ENCODE data around the gene ALG2.

Gene ALG2, protein sequence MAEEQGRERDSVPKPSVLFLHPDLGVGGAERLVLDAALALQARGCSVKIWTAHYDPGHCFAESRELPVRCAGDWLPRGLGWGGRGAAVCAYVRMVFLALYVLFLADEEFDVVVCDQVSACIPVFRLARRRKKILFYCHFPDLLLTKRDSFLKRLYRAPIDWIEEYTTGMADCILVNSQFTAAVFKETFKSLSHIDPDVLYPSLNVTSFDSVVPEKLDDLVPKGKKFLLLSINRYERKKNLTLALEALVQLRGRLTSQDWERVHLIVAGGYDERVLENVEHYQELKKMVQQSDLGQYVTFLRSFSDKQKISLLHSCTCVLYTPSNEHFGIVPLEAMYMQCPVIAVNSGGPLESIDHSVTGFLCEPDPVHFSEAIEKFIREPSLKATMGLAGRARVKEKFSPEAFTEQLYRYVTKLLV

DNA sequence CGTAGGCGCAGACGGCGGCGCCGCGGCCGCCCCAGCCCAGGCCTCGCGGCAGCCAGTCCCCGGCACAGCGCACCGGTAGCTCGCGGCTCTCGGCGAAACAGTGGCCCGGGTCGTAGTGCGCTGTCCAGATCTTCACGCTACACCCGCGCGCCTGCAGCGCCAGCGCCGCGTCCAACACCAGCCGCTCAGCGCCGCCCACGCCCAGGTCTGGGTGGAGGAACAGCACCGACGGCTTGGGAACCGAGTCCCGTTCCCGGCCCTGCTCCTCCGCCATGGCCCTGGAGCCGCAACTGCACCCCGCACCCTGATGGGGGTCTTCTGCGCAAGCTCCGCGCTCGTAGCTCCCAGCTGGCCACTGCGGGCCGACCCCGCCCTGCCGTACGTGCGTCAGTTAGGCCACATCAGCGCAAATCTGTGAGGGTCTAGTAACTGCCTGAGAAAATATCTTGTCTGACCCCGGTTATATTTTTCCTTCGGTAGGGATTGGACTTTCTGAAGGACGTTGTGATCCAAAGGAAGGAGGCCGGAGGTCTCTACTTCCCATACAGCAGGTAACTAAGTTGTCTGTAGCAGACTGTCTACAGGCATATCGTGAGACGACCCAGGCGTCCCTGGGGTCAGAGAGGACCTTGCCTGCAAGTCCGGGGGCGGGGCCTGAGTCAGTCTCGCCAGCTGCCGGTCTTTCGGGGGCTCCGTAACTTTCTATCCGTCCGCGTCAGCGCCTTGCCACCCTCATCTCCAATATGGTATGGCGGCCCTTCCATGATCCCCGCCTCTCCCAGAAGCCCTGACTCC is at the start of gene ALG2, which contains the start of gene SEC61B:
ALG2 (minus strand) TSS at position 322 of the 795 bp plus-strand sequence; CDS start at position 274, 48 bp downstream.
SEC61B (plus strand) TSS at position 662 of the 795 bp plus-strand sequence; CDS start at position 744, 82 bp downstream.
- peak; percentile 93 for DNase-seq

DNA sequence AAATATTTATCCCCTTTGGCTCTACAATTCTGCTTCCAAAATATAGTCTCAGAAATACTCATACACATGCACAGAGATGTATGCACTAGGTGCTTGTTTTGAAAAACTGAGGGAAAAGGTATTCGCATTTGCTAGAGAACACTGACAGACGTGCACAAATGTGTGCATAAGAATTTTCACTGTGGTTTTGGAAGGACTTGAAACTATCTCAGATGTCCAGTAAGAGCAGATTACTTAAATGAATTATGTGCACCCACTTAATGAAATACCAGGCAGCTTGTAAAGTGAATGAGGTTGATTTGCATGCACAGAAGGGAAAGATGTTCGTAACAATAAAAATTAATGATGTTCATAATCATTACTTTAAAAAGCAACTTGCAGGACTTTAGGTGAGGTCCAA is 48.7 kb upstream of the ALG2 start:
- DNase-seq = no peak

DNA sequence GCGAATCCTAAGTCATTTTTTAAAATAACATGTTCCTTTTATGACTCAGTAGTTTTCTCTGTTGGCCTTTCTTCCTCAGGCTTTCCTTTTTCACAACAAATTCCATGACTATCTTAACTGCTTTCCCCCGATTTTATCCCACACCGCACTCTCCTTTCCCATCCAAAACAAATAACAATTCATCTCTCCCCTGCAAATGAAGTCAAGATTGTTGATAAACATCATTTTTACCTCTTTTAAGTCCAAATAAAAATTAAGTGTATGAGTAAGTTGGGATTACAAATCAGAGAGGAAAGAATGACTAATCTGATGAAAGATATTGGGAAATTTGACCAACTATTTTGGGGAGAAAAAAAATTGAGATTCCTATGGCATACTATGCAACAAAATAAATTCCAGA is 47.7 kb upstream of the ALG2 start:
- DNase-seq = no peak

DNA sequence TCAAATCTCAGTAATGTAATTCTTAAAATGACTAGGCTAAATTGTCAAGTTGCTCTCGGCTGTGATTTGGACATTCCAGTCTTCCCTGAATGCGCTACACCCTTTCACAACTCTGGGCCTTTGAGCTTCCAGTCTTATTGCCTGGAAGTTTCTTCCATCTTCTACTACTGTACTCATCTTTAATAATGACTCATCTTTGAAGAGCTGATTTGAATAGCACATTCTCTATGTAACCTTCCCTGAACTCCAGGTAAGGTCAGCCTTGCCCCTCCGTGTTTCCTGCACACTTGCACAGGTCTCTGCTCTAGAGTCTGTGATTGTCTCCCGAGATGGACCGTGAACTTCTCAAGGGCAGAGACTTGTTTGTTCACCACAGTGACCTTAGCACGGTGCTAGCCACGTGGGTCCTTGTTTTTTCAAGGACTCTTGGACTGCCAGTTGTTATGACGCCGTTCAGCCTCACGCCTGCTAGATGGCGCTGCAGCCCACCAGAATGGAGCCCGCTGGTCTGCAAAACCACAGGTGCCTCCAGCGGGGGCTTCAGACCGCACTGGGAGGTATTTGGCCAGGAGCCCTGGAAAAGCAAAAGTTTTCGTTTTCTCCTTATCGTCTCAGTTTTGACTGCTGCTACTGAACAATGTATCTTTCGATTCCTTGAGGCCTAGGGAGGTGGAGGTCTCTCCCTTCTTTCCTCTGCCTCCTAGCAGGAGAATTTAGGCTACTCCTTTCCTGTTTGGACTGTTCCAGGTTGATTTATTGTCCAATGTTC is 44.7 kb upstream of the ALG2 start:
- peak; percentile 57 for DNase-seq

DNA sequence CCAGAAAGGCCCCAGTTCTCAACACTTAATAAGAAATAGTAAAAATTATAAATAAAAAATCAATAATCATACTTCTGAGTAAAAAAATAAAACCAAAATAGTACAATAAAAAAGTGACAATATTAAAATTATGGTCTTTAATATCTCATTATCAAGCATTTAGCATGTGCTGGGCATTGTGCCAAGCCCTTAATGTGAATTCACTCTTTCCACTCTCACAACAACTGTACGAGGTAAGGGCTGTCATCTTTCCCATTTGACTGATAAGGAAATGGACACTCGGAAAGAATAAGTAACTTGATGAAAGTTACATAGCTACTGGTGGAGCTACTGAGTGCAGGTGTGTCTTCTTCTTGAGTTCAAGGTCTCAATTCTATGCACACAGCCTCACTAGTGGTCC is 43.9 kb upstream of the ALG2 start:
- no peak for DNase-seq

DNA sequence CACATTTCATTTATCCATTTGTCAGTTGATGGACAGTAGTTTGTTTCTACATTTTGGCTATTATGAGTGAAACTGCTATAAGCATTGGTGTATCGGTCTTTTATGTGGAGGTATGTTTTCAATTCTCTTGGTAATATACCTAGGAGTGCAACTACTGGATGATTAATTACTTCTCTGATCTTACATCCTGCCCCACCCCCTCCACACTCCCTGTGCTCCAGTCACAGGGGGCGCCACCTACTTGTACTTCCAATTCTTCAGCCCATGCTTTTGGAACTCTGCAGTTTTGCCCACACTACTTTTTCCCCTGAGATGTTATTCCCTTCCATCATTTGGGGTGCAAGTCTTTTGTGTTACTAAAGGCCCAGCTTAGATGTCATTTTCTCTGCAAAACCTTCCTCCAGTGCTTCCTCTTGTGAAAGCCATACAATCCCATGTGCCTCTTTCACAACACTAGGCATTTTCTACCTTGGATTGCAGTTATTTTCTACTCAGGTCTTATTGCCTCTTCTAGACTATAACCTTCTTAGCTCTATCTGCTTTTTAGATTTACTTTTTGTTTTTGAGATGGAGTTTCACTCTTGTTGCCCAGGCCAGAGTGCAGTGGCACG is 42.4 kb upstream of the ALG2 start:
- DNase-seq = no peak

DNA sequence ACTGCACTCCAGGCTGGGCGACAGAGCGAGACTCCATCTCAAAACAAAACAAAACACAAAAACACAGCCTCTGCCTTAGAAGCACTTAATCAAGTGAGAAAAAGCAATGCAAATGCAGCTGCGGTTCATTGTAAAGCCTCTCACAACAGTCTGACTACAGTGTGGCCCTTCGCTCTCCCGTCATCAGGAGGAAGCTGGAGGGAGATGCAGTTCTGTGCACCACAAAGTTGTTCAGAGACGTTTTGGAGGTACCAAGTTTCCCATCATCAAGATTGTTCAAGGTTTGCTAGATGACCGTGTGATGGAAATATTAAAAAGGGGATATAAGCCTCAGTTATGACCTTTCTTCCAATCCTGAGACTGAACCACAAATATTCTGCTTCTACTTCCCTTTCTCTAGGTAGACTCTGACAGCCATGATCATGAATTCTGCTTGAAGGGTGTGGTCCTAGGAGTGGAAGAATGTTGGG is 41.2 kb upstream of the ALG2 start:
- DNase-seq = no peak

DNA sequence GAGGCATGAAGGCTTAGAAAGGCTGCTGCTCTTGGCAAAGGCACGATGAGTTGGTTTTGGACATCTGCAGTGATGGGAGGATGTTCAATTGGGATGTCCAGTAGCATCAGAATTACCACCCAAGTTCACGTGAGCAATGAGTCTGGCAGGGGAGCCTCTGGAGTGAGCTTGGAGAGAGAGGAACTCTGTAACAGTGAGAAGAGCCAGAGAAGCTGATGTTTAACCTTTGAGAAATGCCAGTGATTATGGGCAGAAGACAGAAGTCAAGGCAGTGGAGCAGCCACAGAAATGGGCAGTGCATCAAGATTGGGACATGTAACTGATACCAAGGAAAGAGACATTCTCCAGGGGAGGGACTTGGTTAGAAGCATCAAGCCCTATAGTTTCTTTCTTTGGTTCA is 40.2 kb upstream of the ALG2 start:
- DNase-seq = no peak

DNA sequence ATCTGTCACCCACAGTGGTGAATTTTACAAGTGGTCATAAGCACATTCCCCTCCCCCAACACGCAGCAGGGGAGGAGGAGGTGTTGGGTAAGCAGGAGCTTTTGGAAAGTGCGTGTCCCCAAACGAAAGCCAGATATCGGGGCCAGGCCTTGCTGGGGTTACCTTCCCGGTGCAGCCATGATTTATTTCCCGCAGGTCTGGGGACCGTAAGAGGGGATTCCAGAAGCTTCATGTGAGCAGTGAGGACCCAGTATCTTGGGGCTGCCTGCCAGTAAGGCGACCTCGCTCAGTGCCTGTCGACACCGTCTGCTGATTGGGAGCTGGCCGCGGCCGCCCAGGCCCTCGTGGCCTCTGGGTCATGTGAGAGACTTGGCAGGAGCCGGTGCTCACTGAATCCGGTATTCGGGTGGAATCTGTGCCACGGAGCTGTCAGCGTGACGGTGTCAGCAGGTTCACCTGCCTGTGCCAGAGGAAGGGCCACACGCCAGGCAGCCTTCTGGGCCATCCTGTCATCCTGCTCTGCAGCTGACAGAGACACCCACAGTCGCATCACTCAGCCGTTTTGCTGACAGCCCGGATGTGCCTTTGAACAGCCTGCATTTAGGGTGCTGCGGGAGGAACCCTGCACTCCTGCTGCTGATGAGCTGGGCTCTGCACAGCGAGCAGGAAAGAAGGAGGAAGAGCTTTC is 37.6 kb upstream of the ALG2 start:
- DNase-seq = peak; percentile 46

DNA sequence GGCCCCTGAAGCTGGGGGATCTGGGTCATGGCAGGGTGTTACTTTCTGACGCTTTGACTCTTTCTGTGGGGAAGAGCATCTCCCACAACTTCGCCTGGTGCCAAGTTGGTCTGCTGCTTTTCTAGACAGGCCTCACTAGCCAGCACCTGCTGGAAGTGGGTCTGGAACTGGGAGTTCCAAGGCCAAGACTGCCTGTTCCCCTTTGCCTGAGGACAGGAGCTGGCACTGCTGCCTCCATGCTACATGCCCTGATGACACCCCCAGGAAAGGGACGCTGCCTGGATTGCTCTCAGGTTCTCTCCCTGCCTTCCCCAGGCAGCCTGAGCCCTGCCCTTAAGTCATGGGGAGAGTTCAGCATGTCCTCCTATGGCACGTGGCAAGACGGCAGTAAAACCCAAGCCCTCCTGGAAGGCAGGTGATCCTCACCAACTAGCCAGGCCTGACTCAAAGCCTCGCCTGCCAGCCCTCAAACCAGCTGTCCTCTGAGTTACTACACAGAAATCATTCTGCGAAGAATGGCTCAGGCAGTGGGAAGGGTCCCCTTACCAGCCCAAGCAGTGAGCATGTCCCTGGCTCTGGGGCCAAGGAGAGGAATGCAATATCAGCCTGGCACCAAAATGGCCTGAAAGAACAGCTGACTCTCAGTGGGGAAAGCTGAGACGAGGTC is 36.1 kb upstream of the ALG2 start:
- no peak for DNase-seq

DNA sequence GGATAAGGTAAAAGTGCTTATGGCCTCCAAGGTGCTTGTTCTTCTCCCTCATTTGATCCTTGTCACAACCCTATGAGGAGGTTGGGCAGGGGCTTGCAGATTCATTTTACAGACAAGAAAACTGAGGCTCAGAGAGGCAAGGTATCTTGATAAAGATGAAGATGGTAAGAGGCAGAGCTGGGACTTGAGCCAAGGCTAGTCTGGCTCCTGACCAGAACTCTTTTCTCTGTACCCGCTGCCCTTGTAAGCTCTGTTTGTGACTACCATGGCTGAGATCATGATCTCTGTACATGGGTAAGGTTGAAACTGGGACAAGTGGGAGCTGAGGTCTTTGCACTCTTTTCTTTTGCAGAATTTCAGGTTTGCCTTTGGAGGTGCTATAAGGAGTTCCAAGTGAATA is 33.9 kb upstream of the ALG2 start:
- no peak for DNase-seq

DNA sequence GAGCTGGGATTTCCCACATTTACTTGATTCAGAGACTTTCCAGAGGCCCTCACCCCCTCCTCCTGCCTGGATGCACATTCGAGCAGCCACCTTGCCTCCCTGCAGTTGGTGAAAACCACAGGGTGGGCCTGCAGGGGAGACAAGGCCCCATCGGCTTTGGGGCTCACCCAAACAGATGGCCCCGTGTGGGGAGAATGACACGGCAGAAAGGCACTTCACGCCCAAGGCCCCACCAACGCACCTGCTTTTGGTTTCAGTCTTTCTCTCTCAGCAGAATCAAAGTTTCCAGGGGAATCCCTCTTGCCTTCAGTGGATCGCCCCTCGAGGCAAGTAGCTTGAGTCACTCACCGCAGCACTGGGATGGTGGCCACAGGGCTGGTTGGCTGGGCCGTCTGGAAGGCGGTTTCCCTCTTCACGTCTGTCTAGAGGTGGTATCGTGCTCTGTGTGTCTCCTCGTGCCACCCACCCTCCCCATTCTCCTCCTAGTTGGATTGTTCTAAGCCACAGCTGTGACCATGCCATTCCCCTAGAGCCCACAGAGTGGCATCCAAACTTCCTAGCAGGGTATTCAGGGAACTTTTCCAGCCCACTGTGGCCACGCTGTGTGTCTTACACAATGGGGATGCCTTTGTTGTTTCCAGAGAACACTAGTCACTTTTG is 32.2 kb upstream of the ALG2 start:
- peak; percentile 51 for DNase-seq

DNA sequence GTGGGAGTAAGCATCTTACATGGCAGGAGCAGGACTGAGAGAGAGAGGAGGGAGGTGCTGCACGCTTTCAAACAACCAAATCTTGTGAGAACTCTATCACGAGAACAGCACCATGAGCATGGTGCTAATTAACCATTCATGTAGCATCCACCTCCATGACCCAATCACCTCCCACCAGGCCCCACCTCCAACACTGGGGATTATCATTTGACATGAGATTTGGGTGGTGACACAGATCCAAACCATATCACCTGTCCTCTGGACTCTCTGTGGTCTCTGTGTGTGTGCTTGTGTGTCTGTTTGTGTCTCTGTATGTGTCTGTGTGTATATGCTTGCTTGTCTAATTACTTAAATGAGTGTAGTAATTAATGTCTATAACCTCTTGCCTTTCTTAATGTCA is 31.4 kb upstream of the ALG2 start:
- DNase-seq = no peak

DNA sequence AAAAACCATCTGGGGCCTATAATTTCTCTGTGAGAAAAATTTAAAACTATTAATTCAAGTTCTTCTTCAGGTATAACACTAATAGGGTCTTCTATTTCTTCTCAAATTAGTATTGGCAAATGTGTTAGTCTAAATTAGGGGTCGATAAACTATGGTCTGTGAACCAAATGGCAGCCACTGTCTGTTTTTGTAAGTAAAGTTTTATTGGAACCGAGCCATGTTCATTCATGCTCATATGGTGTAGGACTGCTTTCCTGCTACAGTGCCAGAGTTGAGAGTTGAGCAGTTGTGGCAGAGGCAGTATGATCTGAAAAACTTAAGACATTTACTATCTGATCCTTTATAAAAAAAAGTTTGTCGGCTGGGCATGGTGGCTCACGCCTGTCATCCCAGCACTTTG is 29.4 kb upstream of the ALG2 start:
- no peak for DNase-seq

DNA sequence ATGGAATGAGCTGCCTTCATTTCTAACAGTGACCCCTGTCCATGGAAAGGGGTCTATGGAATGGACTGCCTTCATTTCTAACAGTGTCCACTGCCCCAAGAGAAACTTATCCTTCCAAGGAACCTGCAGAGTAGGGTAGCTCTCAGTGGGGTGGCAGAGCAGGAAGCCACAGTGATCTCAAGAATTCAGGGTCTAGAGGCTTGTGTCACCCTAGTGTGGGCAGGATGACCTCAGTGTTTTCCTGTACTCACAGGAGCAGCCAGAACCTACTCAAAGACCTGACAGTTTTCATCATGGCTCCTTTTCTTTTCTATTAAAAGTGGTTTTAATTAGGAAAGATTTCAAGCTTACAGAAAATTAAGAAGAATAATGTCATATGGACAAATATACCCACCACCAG is 27.9 kb upstream of the ALG2 start:
- no peak for DNase-seq

DNA sequence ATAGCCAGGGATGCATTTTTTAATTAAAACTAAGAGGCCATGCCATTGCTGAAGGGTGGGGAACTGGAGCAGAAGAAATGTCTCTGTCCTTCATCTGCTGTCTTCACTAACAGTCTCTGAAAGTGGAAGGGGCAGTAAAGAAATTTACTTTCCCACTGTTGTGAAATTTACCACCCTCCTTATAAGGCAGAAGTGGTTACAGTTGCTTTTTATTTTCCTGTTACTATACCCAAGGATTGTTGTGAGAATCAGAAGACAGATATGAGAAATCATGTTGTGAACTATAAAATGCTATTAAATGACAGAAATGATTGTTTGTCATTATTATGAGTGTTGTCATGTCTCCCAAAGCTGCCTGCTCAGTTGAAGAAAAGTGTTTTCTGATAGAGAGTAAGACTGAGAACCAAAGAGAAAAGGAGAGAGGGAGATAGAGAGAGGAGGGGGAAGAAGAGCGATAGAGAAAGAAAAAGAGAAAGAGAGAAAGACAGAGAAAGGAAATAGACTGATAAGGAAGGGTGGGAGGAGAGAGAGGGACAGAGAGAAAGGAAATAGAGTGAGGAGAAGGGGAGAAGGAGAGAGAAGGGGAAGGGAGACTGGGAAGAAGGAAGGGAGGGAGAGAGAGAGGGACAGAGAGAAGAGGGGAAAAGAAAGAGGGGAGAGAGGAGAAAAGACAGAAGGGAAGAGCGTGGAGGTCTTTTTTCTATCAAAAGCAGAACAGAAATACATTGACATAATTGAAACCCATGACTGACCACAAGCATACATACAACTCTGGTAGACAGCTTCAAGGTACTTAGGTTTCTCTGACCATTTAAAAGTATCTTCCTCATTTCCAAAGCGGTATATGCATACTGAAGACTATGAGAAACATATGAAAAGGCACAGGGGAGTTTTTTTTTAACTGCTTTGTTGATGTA is 22.9 kb upstream of the ALG2 start:
- no peak for DNase-seq

DNA sequence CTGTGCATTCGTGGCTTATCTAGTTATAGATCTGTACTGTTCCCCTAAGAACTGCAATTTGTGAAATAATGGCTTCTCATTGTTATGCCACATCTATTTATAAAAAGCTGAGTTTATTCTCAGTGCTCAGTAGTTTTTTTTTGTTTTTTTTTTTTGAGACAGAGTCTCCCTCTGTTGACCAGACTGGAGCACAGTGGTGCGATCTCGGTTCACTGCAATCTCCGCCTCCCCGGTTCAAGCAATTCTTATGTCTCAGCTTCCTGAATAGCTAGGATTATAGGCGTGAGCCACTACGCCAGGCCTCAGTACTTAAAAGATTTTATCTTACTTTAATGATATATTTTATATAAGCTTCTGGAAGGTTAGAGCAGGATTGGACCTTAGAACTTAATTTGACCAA is 19.4 kb upstream of the ALG2 start:
- DNase-seq = no peak

DNA sequence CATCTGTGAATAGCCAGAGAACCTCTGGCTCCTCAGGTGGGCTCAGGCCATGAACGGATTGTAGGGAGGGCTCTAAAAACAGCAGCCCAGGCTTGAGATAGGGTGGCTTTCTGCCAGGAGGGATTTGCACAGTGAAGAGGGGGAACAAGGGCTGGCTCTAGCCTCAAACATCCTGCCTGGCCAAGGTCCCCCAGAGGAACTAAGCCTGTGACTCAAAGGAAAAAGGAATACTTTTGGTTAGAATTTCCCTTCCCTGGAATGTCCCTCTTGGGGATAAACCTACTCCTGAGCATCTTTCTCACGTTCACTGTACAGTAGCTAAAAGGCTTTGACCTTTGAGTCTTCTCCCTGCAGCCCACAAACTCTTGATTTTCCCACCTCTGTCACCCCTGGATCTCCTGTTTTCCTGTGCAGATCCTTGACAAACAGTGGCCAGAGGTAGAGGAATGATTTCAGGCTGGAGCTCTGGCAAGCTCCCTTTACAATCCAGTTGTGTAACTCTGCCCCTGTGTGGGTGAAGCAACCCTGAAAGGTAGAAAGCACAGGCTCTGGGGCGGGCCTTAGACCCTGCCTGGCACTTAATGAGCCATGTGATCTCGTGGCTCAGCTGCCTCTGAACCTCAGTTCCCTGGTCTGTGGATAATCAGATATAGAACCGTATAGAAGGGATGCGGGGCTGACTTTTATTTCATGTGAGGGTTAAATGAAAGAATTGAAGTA is 17.8 kb upstream of the ALG2 start:
- DNase-seq = no peak

DNA sequence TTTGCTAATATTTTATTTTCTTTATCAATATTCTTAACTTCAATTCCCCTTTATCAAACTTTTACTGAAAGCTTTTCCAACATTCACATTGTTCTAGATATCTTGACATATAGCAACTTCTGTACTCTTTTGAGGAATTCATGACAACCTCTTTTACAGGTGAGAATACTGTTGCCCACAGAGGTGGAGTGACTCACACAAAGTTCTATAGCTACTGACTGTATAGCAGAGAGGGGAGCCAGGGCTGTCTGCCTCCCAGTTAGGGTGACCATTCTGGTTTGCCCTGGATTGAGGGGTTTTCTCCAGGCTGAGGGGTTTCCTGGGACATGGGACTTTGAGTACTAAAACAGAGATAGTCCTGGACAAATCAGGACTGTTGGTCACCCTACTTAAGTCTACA is 16.6 kb upstream of the ALG2 start:
- no peak for DNase-seq

Data from CD4-positive, alpha-beta T cell treated with Interleukin-21 for 1 hour (primary cell).